Measurements from ENCODE around the gene NRXN2.

GRCh38 chr11:64642871-64643255 lies 80.1 kb downstream of the NRXN2 start:
- TF ChIP-seq CTCF (IDR thresholded peaks at IDR 0.05; ENCODE audit: low read depth, low read length, missing input control) = no peak
- TF ChIP-seq JUND (IDR thresholded peaks at IDR 0.05) = no peak
- TF ChIP-seq HNF4A (conservative IDR thresholded peaks at IDR 0.05) = no peak
- TF ChIP-seq ATF3 (IDR thresholded peaks at IDR 0.05) = no peak
- no peak for TF ChIP-seq REST (IDR thresholded peaks at IDR 0.05)
- TF ChIP-seq SP1 (IDR thresholded peaks at IDR 0.05) = no peak
- TF ChIP-seq ZBTB33 (IDR thresholded peaks at IDR 0.05) = no peak
- TF ChIP-seq GABPA (IDR thresholded peaks at IDR 0.05 in 1 of 2, conservative IDR thresholded peaks at IDR 0.05 in 1 of 2) = no peak
- TF ChIP-seq MAX (IDR thresholded peaks at IDR 0.05) = no peak
- TF ChIP-seq YY1 (IDR thresholded peaks at IDR 0.05) = no peak
- TF ChIP-seq RAD21 (IDR thresholded peaks at IDR 0.05) = no peak
- TF ChIP-seq RXRA (IDR thresholded peaks at IDR 0.05) = no peak

Measured in liver (tissue), 3 donors.